ENCODE measurements around the gene OR2L8. TPM values are rescaled to one million over a fixed set of nuclear protein-coding genes. Genes with fewer than 3 reads are reported as not detected.

The OR2L8 gene
- total and polyA plus RNA-seq, 2 of the 4 experiments (the other 2 are of a cell fraction), result not detected

DNA sequence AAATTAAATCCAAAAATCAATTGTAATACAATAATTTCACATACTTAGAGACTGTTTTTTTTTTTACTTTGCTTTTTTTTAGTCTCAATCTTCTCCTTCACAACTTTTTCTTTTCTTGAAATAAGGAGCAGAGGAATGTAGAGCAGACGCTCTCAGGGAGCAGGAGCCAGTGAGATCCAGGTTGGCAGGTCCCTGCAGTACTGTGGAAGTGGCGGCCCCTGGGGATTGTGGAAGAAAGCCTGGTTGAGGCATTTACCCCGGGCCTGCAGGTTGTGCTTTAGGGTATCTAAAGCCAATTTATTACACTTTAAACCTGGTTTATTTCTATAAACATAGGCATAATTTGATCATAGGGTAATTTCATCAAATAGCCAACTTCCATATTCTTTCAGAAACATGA lies 24.7 kb upstream of the OR2L8 start:
- H2BK15ac ChIP-seq (ENCODE audit: low read depth, low read length), result no peak overlapping the region
- H3K27me3 ChIP-seq (ENCODE audit: control insufficient read depth, insufficient read depth, low read length), result no peaks in the 10 kb centered on the region
- ChIA-PET CTCF (no interaction called here), POLR2A (ENCODE audit: unreplicated experiment) (no interaction called here)
- BruUV-seq (replicated peaks), result no TSS peak
- no peak overlapping the region for H3K4me2 ChIP-seq (ENCODE audit: low read depth, low read length)
- H4K8ac ChIP-seq (ENCODE audit: low read depth in 2 of 2, low read length in 2 of 2), result no peak overlapping the region
- no peak overlapping the region for H3K4me3 ChIP-seq (ENCODE audit: insufficient read depth, low read depth, low read length)
- ATAC-seq (ENCODE audit: low read depth), result no peak
- H3K18ac ChIP-seq (ENCODE audit: low read depth, low read length), result no peak overlapping the region
- no peak overlapping the region for H2BK5ac ChIP-seq (ENCODE audit: low read depth, low read length, poor library complexity, severe bottlenecking)
- intact Hi-C loops (cut with micrococcal nuclease), result no loop called here
- DNase-seq, result no peak
- no peaks in the 10 kb centered on the region for H4K20me1 ChIP-seq (ENCODE audit: insufficient read depth, low read length)
- no peak overlapping the region for H3K4ac ChIP-seq (ENCODE audit: low read depth, low read length)
- no peak overlapping the region for H2AFZ ChIP-seq (replicated peaks; ENCODE audit: low read length, poor library complexity)
- peaks cover 7% of the 10 kb centered on the region; the same call in 1 of the 2 replicates for H3K9me3 ChIP-seq (ENCODE audit: control insufficient read depth, insufficient read depth, low read length)
- in situ Hi-C loops (cut with MboI; ENCODE audit: low sequenced_read_pairs), result no loop called here
- WGBS, 2 experiments (ENCODE audit: extremely low coverage in 2 of 2, insufficient read length in 1 of 2), result no CpG with 5 or more reads among the region's 3 CpGs
- H3K36me3 ChIP-seq (ENCODE audit: control insufficient read depth, insufficient read depth, low read length), result no peaks in the 10 kb centered on the region
- no peak overlapping the region for H4K5ac ChIP-seq (ENCODE audit: low read depth, low read length)
- H3K14ac ChIP-seq (replicated peaks; ENCODE audit: low read depth, low read length), result no peak overlapping the region
- no peaks in the 10 kb centered on the region for H3K4me1 ChIP-seq (ENCODE audit: control insufficient read depth, insufficient read depth, low read length)
- no peak overlapping the region for H2AK5ac ChIP-seq (ENCODE audit: low read depth, low read length)
- TF ChIP-seq RCOR1 (IDR thresholded peaks at IDR 0.05; ENCODE audit: insufficient replicate concordance, low read length) (no peak), MAZ (IDR thresholded peaks at IDR 0.05; ENCODE audit: borderline replicate concordance, low read depth, low read length) (no peak), FOS (IDR thresholded peaks at IDR 0.05; ENCODE audit: low read depth, low read length) (no peak), MAFK (IDR thresholded peaks at IDR 0.05; ENCODE audit: low read depth, low read length) (no peak)
- no peak overlapping the region for H3K27ac ChIP-seq (ENCODE audit: insufficient read depth, low read length)
- H2BK120ac ChIP-seq (ENCODE audit: low read depth, low read length), result no peak overlapping the region
- no peaks in the 10 kb centered on the region for H3K79me1 ChIP-seq (ENCODE audit: low read depth in 1 of 2, low read length in 2 of 2)
- H2BK20ac ChIP-seq (ENCODE audit: low read depth, low read length), result no peak overlapping the region
- no peaks in the 10 kb centered on the region for H3K9me1 ChIP-seq (ENCODE audit: insufficient read depth, low read length)
- no peak overlapping the region for H3K23ac ChIP-seq (ENCODE audit: low read depth, low read length)
- H2AK9ac ChIP-seq (replicated peaks; ENCODE audit: low read depth, low read length, poor library complexity), result no peak overlapping the region
- H4K91ac ChIP-seq (ENCODE audit: insufficient read depth, low read depth, low read length), result no peak overlapping the region
- H3K9ac ChIP-seq (ENCODE audit: low read depth, low read length), result no peak overlapping the region
- dilution Hi-C loops (cut with HindIII; ENCODE audit: low sequenced_read_pairs, unreplicated experiment), result no loop called here
- H3K56ac ChIP-seq (ENCODE audit: extremely low read depth, insufficient read depth, low read length), result no peak overlapping the region

Measured in IMR-90 (cell line).